ENCODE results near the gene GSN.

Gene GSN

DNA sequence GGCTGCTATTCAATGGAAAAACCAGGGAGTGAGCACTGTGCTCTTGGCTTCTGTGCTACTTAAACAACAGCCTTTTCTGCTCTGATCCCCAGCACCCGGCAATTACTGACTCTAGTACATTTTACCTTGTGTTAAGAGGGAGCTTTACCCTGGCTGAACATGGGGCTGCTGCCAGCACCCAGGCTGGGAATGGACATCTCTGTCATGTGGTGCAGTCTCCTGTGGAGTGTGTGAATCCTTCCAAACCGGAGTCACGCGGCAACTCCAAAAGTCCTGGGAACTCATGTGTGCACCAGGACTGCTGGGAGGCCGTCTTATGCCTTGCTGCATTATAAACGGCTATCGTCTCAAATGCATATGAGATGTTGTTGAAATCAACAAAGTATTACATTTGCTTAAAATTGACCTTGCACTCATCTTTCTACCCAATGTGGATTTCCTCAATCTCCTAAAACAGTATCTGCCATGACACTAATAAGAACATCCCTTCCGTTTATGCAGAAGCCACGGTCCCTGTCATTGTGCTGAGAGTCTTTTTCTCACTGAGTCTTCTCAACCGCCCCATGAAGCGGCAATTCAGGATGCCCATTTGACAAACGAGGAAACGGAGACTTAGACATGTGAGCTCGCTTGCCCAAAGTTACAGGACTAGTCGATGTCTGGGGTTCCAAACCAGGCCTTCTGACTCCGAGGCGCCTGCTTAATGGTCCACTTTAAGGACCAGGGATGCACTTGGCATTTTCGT, 884 bp upstream of the GSN start:
- TF ChIP-seq, protein P1, sequence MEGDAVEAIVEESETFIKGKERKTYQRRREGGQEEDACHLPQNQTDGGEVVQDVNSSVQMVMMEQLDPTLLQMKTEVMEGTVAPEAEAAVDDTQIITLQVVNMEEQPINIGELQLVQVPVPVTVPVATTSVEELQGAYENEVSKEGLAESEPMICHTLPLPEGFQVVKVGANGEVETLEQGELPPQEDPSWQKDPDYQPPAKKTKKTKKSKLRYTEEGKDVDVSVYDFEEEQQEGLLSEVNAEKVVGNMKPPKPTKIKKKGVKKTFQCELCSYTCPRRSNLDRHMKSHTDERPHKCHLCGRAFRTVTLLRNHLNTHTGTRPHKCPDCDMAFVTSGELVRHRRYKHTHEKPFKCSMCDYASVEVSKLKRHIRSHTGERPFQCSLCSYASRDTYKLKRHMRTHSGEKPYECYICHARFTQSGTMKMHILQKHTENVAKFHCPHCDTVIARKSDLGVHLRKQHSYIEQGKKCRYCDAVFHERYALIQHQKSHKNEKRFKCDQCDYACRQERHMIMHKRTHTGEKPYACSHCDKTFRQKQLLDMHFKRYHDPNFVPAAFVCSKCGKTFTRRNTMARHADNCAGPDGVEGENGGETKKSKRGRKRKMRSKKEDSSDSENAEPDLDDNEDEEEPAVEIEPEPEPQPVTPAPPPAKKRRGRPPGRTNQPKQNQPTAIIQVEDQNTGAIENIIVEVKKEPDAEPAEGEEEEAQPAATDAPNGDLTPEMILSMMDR (IDR thresholded peaks at IDR 0.05; ENCODE audit: insufficient read depth, low read depth, low read length, missing control alignments), result no peak
- H3K4me3 ChIP-seq (ENCODE audit: low read length), result peak overlapping the region; percentile 46
- no peak for DNase-seq (ENCODE audit: low read depth)

DNA sequence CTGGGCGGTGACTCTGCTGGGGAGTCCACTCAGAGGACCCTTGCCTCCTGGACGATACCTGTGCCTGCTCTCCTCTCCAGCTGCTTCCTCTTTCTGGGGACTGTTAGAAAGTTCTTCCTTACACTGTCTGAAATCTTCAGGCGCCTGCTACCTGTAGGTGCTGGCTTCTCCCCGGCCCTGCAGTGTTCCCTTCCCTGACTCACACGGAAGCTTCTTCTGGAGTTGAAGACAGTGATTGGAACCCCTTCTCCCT, 562 bp downstream of the GSN start:
- TF ChIP-seq, protein P1 (IDR thresholded peaks at IDR 0.05; ENCODE audit: insufficient read depth, low read depth, low read length, missing control alignments), result peak; percentile 10
- DNase-seq (ENCODE audit: low read depth), result peak; percentile 56
- H3K4me3 ChIP-seq (ENCODE audit: low read length), result peak overlapping the region; percentile 90

DNA sequence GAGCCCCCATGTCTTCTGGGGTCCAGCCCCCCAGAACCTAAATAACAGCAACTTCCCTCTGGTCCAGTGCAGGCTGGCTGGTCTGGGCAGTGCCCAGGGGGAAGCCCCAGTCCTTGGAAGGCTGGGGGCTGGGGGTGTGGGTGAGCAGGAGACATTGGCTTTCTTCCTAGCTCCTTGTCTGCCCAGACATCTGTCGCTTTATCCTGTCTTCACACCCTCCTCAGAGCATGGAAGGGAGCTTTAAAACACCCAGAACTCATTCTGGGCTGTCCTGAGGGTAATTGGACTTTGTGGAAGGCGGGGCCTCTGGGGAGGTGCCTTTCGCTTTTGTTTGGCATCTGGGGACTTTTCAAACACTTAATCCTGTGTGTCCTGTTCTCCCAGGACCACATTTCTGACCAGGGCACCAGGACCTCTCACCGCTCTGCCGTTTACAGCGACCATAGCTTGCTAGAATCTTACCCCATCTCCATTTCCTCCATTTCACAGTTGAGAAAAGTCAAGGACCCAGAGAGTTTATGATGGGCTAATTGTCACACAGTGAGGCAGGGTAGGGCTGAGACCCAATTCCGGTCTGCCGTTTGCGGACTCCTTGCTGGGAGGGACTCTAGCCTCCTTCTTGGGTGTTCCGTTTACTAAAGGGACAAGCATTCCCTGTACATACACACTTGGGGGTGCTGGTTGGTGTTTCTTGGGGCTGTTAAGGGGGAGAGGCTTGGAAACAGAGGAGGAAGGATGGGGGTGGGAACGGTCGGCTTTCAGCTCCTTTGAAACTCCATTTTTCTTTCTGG, 1.1 kb downstream of the GSN start:
- DNase-seq (ENCODE audit: low read depth), result no peak
- TF ChIP-seq, protein P1 (IDR thresholded peaks at IDR 0.05; ENCODE audit: insufficient read depth, low read depth, low read length, missing control alignments), result no peak
- H3K4me3 ChIP-seq (ENCODE audit: low read length), result peak overlapping the region; percentile 90

DNA sequence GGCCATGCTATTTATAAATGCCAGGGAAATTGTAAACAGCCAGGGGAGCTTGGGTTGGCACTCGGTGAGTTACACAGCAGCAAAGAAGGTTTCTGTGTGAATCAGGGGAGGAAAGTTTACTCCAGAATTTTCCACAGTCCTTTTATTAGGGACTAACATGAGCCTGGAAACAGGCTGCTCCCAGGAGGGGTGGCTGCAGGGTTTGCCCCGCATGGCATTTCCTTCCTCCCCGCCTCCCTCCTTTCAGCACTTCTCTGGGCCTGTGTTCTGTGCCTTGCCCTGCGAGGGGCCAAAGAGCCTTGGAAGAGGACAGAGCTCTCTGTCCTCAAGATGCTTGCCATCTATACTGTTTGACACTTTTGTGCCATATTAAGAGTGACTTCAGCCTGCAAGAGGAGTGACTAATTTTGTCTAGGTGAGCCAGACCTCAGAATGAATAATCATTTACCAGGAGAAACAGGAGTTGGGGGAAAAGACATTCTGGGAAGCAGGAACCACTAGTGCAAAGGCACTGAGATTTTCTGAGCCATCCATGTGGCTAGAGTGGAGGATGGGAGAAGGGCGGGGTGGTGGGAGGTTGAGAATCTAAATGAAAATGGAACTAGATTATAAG, 1.8 kb downstream of the GSN start:
- H3K4me3 ChIP-seq (ENCODE audit: low read length), result peak overlapping the region; percentile 90
- DNase-seq (ENCODE audit: low read depth), result peak; percentile 54
- TF ChIP-seq, protein P1 (IDR thresholded peaks at IDR 0.05; ENCODE audit: insufficient read depth, low read depth, low read length, missing control alignments), result no peak

DNA sequence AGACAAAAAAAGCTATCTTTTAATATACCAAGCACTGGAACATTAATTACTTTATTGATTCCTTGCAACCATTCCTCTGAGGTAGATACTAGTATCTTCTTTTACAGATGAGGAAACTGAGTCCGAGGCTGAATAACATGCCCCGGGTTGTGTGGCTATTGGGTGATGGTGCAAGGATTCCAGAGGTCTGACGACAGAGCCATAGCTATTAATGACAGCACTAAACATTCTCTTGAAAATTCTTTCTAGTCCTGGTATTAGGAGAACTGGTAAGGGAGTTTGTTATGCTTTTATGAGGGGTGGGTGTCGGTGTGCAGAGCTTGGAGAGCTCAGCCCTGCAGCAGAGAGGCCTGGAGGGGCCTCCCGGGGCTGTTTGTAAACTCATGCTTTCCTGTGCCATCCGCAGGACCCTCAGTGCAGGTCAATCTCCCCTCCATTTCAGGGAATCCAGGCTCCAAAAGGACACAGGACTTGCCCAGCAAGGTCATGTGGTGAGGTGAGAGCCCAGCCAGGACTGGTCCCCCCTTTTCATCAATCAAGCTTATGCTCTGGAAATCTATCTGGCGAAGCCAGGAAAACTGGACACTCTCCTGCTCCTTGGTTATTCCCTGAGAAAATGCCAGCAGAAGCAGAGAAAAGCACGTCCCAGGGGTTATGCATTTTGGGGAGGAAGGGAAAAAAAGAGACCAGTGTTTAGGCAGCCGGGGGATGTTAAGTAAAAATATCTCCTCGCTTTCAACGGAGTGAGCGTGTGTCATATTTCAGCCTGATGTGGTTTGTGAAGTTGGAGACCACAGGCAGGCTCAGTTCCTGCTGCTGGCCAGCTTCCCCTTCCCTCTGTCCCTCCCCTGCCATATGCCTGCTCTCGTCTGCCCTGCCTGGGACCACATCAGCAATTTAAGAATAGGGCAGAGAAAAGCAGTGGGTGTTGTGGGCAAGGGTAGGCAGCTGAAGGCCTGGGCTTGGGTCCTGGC, 3.7 kb downstream of the GSN start:
- H3K4me3 ChIP-seq (ENCODE audit: low read length), result no peak overlapping the region

More for the DNA sequence above, 3.7 kb downstream of the GSN start:
- TF ChIP-seq, protein P1 (IDR thresholded peaks at IDR 0.05; ENCODE audit: insufficient read depth, low read depth, low read length, missing control alignments), result no peak
- DNase-seq (ENCODE audit: low read depth), result no peak
